GM18502 (cell line): ENCODE data around the gene ADORA2B.
A peak's percentile ranks its signal among the peaks of the same experiment; 100 is the strongest.
"Not testable (repeated sequence)": the region's sequence is repeated elsewhere in the genome, so short reads cannot be mapped to it uniquely, and the experiment has no call there.

ENCODE experiments used
- ATAC-seq: cut with Tn5 transposase; IDR thresholded peaks from one replicate; pipeline ENCODE4 v1.9.1; 2021; ENCODE audit warnings: mild to moderate bottlenecking; ENCODE audit not compliant: unreplicated experiment, poor library complexity

ADORA2B gene

DNA sequence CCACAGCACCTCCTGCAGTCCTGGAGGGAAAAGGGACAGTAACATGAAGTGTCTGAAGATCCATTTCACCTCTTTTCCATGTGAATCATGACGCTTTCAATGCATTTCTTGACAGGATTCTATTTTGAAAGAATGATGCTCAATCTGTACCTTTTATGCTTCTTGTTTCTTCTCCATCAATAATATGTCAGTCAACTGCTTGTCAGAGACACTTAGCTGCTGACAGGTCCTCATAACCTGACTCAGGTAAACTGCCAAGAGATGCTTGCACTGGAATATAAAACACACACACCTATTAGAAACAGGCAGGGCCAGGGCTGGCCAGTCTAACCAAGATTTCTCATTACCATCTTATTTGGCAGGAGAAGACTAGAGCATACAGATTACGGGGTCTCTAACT is 33.0 kb downstream of the ADORA2B start:
- ATAC-seq = no peak

DNA sequence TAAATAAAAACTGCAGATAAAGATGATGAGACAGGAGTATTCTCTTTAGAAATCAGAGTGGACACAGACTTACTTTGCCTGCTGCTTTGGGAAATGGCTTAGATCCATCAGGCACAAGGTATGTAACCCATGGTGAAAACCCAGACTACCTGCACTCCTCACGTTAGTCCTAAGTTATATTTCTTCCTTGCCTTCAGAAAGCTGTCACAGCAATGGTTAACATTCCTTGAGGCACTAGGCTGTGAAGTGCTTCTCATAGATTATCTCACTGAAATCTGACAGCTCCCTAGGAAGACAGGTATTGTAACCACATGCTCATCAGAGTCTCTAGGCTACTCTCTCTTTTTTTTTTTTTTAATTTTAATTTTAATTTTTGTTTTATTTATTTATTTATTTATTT is 33.7 kb downstream of the ADORA2B start:
- no peak for ATAC-seq

DNA sequence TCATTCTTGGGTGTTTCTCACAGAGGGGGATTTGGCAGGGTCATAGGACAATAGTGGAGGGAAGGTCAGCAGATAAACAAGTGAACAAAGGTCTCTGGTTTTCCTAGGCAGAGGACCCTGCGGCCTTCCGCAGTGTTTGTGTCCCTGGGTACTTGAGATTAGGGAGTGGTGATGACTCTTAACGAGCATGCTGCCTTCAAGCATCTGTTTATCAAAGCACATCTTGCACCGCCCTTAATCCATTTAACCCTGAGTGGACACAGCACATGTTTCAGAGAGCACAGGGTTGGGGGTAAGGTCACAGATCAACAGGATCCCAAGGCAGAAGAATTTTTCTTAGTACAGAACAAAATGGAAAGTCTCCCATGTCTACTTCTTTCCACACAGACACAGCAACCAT is 34.1 kb downstream of the ADORA2B start:
- not testable (repeated sequence) for ATAC-seq

DNA sequence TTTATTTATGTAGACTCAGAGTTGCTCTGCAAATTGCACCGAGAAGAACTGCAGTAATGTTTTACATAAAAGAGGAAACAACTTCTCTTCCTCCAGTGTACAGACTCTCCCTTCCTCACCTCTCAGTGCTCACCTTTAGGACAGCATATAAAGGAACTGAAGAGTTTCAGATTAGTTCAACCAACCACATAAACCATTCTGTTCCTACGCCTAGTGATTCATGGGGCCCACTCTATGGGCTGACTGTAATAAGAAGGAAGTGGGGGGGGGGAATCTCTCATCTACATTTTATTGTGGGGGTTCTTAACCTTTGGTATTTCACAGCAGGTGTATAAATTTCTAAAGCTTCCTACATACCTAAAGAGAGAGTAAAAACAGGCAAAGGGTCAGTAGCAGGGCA is 36.3 kb downstream of the ADORA2B start:
- ATAC-seq = peak; percentile 93

DNA sequence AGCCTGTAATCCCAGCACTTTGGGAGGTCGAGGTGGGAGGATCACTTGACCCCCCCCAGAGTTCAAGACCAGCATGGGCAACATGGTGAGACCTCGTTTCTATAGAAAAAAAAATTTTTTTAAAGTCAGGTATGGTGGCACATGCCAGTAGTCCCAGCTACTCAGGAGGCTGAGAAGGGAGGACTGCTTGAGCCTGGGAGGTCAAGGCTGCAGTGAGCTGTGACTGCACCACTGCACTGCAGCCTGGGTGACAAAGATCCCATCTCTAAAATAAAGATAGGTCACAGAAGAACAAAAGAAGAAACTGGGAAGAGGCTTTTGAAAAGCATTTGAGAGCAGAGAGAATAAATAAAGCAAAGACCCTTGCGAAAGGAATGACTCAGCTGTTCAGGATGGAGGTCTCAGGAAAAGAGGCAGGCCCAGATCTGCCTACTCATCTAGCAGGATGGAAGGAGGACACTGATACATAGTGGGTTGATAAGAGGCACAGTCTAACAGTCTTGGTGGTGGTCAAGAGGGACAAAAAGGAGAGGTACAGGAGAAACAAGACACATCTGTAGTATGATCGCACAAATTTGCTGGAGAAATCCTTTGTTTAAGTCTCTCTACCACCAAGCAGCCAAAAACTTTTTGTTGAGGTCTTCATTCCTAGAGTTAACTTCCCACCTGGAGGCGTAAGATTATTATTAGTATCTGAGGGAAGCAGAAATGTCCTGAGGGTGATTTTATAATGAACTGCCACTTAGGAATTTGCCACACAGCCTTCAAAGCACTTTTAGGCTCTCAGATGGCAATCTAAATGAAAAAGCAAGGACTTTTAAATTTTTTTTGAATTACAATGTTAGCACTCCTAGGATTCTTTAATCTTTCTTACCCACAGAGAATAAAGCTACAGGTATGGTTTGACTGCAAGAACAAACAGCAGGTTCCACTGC is 37.0 kb downstream of the ADORA2B start:
- ATAC-seq = no peak

DNA sequence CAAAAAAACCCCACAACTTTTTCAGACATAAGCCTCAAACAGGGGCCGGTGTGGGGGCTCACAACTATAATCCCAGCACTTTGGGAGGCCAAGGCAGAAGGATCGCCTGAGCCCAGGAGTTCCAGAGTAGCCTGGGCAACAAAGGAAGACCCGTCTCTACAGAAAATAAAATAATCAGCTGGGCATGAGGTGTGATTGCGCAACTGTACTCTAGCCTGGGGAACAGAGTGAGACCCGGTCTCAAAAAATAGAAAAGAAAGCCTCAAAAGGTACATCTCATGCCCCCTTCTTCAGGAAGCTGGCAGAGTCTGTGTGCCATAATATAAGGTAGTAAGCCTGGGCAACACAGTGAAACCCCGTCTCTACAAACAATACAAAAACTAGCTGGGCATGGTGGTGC is 51.4 kb downstream of the ADORA2B start:
- ATAC-seq = no peak

DNA sequence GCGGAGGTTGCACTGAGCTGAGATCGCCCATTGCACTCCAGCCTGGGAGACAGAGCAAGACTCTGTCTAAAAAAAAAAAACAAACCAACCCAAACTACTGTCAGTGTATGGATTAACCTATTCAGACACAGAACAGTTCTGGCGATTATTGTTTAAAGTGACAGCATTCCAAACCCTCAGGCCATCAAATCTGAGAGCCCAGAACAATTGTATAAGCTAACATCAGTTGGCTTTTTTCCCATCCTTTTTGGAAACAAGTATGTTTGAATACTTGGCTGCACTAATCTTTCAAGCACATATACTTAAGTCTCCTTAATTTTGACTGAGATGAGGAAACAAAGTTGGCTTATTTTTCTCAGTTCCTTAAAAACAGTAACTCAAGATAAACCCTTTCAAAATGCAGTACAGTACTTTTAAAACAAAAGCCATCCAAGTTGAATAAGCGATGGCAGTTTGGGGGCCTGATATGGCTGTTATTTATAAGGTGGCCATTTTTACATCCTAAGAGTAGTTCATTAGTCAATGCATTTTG is 53.2 kb downstream of the ADORA2B start:
- ATAC-seq = no peak

DNA sequence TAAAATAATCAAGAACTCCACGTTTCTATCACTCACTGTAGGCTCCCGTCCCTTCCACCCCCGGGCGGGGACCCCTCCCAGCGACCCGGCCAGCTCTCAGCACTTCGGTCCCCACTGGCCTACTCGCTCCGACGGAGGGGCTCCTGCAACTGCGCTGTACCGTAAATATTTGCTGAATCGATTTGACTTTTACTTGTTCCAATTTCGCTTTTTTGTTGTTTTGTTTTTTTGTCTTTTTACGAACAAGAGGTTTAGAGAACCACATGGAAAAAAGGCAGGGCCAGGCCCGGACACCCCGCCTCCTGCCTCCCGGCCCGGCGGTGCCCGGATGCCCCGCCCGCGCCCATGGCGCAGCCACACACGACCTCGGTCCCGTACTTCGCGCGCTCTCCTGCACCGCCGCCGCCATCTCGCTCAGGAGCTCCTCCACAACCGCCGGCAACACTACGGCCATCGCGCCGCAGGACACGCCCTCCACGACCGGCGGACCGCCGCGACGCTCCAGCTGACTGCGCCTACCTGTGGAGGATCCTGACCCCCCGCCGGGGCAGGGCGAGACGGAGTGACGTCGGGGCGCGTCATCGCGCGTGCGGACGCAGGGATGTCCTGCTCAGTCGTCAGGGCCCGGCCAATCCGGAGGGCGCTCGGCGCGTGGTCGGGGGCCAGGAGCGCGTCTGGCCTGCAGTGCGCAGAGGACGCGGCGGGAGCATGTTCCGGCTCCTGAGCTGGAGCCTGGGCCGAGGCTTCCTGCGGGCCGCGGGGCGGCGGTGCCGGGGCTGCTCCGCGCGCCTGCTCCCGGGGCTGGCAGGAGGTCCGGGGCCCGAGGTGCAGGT is 54.4 kb downstream of the ADORA2B start, which contains the start of the genes TTC19 and ZSWIM7:
Gene TTC19, plus strand, starts transcription at position 684 of the 833 bp plus-strand sequence. Its CDS starts 25 bp downstream, at position 709.
Gene ZSWIM7, minus strand, starts transcription at position 564 of the 833 bp plus-strand sequence. Its CDS starts 110 bp downstream, at position 454.
- ATAC-seq = peak; percentile 97

DNA sequence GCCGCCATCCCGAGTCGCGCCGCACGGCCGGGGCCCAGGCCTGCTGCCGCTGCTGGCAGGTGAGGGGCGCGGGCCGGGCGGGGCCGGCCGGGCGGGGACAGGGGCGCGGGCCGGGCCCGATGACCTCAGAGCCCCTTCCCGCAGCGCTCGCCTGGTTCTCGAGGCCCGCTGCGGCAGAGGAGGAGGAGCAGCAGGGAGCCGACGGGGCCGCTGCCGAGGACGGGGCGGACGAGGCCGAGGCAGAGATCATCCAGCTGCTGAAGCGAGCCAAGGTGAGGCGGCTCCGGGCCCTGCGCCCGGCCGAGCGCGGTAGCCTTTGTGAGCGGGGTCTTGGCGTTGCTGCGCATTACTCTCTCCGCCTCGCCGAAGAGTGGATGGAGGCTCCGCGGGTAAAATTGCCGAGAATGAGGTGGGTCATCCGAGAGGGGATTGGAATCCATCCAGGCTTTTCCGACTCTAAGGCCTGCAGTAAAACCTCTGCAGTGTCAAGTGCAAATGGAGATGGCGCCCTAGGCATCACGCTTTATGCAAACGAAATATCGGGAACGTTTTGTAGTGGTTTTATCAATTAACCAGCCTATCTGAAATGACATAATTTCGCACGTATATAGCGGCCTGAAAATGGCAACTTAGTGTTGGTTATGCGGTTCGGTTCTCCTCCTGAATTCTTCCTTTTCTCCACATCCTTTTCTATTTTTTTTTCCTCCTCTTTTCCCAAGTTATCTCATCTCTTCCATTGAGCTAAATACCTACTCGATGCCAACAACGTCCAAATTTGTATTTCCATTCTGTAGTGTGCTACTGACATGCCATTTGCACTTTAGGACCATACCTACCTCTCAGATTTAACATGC is 55.3 kb downstream of the ADORA2B start:
- peak; percentile 34 for ATAC-seq

DNA sequence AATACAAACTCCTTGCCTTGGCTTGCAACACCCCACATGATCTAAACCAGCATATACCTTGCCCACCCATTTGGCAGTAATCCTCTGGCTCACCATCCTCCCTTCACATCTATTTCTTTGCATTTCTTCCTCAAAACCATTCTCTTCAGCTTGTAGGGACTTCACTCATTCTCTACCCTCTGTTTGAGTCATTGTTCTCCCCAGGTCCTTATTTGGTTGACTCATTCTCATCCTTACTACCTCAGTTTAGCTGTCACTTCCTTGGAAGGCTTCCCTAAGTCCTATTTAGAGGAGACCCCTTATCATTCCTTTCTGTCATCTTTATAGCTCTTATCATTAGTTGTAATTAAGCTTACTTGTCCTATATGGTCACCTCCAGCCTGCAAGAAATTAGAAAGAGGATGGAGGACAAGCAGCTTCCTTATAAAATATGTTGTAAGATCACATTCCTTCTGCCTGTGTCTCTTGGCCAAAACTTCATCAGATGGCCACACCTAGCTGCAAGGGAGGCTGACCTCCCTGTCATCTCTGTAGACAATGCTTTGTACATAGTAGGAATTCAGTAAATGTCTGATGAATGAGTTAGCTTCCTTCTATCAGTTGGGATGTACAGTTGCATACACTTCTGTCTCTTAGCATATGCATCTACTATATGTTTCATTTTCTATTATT is 56.4 kb downstream of the ADORA2B start:
- no peak for ATAC-seq

DNA sequence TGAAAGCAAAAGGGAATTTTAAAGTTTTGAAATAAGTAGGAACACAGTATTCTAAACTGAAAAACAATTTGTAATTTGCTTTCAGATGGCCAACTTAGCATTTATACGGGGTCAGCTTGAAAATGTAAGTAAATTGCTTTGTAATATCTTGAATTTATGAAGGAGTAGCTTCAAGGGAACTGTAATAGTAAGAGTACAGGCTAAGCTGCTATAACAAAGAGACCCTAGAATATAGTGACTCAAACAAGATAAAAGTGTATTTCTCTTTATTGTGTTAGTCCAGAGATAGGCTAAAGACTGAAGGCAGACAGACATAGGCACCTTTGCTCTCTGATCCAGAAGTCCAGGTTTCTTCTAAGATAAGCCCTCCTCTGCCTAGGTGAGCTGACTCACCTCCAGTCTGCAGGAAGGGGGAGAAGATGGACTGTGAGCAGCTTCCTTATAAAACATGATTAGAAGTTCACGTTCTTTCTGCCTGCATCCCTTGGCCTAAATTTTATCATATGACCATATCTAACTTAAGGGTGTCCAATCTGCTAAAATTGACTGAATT is 57.9 kb downstream of the ADORA2B start:
- ATAC-seq = no peak

DNA sequence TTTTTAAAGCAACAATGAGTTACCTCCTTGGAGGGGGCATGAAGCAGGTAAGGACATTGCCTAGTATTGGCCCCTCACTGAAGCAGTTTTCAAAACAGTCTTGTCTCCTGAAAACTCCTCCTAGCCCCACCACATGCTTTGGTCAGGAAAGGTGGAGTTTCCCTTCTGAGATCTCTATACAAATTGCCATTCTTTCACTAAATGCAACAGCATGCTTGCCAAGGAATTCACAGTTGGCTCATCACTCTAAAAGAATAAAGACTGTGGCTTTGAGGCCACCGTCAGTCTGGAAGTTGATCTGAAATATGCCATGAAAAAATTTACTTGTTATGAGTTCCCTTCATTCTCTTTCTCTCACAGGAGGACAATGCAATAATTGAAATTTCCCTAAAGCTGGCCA is 58.9 kb downstream of the ADORA2B start:
- no peak for ATAC-seq

DNA sequence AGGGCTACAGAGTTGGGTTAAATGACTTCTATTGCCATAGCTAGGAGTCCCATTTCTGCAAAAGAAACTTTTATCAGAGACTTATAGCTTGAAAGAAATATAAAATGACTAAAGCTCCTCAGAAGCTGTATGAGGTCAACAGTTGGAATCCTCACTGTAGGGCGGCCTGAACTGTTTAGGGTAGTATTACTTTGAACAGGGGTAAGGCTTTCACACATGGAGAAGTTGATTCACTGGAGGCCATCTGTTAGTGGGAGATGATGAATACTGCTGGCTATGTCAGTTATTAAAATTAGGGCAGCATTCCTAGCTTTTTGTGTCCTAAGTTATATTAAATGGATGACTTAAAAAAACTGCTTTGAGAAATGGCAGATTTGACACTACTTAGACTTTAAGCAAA is 60.7 kb downstream of the ADORA2B start:
- ATAC-seq = no peak

DNA sequence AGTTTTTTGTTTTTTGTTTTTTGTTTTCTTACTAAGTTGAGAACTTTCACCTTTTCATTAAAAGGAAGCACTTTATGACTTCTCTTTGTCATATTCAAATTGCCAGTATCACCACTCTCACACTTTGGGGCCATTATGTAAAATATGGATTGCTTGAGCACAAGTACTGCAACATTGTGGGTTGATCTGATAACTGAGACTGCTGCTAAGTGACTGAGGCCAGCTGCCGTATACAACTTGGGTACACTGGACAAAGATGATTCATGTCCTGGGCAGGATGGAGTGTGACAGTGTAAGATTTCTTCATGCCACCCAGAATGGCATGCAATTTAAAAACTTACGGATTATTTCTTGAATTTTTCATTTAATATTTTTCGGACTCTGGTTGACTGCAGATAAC is 62.5 kb downstream of the ADORA2B start:
- ATAC-seq = no peak

DNA sequence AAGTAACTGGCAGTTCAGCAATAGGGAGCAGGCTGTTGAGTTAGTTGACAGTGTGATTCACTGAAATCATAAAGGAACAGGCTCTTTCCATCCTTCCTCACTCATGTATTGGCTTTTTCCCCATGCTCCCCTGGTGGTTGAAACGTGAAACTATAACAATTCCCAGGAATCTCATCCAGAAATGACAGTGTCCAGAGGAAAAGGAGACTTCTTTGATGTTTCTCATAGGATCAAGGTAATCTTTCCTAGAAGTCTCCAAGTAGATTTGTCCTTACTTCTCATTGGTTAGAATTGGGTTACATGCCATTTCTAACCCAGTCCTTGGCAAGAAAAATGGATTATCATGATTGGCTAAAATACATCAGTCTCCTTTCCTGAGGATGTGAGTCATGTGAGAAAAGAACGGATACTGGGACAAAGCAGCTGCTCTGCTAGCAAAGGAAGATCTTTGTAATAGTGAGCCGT is 69.0 kb downstream of the ADORA2B start:
- no peak for ATAC-seq

DNA sequence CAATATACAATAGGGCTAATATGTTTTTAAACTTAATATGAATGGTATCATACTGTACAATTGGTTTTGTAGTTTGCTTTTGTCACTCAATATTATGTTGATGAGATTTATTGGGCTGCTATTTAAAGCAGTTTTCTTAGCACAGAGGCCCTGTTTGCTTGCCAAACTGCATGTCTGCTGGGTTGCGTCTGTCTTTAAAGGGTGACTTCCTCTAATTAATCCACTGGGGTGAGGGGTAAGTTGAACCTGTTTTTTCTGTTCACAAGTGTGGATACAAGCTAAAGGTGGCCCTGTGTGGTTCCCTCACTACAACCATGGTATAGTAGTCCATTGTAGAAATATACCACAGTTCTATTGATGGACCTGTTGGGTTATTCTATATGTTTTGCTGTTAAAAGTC is 74.4 kb downstream of the ADORA2B start:
- ATAC-seq = no peak

DNA sequence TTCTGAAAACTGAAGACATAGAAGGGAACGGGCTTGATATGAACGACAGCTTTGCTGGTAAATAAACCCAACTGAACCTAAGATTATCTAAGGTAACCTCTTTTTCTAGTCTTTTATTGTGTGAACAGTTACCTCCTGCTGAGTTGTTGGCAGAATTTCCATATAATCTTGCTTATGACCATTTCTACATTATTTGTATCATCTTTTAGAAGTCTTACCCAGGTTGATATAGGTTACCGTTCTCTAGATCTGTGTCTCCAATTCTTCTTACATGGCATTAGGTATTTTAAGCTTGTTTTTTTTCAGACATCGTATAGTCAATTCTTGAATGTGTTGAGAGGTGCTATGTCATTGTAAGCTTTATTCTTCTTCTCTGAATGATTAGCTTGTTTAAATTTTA is 79.0 kb downstream of the ADORA2B start:
- ATAC-seq = no peak

DNA sequence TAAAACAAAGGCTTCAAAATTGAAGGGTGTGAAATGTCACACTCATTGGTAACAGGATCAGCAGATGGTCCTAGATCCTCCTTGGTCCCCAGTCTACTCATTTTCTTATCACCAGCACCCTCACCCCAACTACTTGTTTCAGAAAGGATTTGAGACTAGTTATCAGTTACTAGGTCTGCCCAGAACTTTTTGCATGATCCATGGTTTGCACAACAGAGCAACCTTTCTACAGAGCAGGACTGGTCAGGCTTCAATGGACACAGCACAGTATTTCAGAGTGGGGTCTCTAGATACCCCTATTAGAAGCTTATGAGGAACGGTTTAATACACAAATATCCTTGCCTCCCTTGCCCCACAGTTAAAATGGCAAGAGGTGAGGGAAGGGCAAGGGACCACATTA is 80.3 kb downstream of the ADORA2B start:
- no peak for ATAC-seq
